ENCODE results near the gene GATA3.
A peak's percentile ranks its signal among the peaks of the same experiment; 100 is the strongest.

DNA sequence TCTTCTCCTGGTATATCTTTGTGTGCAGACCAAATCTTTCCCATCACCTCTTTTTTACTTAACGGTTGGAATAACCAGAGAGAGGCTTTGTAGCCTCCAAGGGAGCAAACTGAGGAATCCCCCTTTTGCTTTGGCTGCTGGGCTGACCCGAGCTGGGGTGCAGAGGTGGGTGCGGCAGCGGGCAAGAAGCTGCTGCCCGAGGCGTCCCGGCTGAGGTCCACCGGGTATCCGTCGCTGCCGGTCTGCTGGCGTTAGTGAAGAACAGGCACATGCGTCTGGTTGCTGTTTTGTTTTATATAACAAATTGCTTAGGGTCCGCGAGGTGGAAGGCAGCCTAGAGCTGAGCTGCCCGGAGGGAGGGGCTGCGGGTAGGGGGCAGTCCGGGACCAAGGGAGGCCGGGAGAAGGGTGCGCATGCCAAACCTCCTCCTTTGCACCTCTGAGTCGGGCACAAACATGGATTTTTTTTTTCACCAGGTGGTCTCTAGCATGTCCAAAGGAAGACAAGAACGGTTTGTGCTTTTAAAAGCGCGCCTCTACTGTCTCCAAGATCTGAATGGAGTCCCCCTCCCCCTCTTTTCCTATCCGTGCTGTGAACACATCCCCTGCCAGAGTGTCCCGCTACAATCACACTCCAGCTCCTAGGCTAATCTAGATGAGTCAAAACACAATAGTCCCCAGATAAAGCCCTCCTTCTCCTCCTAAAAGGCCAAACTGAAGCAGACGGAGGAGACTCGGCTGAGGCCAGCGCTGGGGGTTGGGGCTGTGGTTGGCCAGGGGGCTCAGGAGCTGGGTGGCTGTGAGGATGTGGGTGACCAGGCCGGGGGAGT is 6.8 kb upstream of the GATA3 start:
- TF ChIP-seq, protein P1, sequence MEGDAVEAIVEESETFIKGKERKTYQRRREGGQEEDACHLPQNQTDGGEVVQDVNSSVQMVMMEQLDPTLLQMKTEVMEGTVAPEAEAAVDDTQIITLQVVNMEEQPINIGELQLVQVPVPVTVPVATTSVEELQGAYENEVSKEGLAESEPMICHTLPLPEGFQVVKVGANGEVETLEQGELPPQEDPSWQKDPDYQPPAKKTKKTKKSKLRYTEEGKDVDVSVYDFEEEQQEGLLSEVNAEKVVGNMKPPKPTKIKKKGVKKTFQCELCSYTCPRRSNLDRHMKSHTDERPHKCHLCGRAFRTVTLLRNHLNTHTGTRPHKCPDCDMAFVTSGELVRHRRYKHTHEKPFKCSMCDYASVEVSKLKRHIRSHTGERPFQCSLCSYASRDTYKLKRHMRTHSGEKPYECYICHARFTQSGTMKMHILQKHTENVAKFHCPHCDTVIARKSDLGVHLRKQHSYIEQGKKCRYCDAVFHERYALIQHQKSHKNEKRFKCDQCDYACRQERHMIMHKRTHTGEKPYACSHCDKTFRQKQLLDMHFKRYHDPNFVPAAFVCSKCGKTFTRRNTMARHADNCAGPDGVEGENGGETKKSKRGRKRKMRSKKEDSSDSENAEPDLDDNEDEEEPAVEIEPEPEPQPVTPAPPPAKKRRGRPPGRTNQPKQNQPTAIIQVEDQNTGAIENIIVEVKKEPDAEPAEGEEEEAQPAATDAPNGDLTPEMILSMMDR (conservative IDR thresholded peaks at IDR 0.05; ENCODE audit: low read depth in 2 of 2), result no peak
- TF ChIP-seq CREB1 (CRISPR knock-in tag; IDR thresholded peaks at IDR 0.05; ENCODE audit: low read depth), result no peak
- TF ChIP-seq, protein P2, sequence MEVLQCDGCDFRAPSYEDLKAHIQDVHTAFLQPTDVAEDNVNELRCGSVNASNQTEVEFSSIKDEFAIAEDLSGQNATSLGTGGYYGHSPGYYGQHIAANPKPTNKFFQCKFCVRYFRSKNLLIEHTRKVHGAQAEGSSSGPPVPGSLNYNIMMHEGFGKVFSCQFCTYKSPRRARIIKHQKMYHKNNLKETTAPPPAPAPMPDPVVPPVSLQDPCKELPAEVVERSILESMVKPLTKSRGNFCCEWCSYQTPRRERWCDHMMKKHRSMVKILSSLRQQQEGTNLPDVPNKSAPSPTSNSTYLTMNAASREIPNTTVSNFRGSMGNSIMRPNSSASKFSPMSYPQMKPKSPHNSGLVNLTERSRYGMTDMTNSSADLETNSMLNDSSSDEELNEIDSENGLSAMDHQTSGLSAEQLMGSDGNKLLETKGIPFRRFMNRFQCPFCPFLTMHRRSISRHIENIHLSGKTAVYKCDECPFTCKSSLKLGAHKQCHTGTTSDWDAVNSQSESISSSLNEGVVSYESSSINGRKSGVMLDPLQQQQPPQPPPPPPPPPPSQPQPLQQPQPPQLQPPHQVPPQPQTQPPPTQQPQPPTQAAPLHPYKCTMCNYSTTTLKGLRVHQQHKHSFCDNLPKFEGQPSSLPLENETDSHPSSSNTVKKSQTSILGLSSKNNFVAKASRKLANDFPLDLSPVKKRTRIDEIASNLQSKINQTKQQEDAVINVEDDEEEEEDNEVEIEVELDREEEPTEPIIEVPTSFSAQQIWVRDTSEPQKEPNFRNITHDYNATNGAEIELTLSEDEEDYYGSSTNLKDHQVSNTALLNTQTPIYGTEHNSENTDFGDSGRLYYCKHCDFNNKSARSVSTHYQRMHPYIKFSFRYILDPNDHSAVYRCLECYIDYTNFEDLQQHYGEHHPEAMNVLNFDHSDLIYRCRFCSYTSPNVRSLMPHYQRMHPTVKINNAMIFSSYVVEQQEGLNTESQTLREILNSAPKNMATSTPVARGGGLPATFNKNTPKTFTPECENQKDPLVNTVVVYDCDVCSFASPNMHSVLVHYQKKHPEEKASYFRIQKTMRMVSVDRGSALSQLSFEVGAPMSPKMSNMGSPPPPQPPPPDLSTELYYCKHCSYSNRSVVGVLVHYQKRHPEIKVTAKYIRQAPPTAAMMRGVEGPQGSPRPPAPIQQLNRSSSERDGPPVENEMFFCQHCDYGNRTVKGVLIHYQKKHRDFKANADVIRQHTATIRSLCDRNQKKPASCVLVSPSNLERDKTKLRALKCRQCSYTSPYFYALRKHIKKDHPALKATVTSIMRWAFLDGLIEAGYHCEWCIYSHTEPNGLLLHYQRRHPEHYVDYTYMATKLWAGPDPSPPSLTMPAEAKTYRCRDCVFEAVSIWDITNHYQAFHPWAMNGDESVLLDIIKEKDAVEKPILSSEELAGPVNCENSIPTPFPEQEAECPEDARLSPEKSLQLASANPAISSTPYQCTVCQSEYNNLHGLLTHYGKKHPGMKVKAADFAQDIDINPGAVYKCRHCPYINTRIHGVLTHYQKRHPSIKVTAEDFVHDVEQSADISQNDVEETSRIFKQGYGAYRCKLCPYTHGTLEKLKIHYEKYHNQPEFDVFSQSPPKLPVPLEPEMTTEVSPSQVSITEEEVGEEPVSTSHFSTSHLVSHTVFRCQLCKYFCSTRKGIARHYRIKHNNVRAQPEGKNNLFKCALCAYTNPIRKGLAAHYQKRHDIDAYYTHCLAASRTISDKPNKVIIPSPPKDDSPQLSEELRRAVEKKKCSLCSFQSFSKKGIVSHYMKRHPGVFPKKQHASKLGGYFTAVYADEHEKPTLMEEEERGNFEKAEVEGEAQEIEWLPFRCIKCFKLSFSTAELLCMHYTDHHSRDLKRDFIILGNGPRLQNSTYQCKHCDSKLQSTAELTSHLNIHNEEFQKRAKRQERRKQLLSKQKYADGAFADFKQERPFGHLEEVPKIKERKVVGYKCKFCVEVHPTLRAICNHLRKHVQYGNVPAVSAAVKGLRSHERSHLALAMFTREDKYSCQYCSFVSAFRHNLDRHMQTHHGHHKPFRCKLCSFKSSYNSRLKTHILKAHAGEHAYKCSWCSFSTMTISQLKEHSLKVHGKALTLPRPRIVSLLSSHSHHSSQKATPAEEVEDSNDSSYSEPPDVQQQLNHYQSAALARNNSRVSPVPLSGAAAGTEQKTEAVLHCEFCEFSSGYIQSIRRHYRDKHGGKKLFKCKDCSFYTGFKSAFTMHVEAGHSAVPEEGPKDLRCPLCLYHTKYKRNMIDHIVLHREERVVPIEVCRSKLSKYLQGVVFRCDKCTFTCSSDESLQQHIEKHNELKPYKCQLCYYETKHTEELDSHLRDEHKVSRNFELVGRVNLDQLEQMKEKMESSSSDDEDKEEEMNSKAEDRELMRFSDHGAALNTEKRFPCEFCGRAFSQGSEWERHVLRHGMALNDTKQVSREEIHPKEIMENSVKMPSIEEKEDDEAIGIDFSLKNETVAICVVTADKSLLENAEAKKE (CRISPR knock-in tag; IDR thresholded peaks at IDR 0.05), result no peak
- no peak for TF ChIP-seq POLR2AphosphoS5 (IDR thresholded peaks at IDR 0.05; ENCODE audit: low read depth)
- TF ChIP-seq, protein P3, sequence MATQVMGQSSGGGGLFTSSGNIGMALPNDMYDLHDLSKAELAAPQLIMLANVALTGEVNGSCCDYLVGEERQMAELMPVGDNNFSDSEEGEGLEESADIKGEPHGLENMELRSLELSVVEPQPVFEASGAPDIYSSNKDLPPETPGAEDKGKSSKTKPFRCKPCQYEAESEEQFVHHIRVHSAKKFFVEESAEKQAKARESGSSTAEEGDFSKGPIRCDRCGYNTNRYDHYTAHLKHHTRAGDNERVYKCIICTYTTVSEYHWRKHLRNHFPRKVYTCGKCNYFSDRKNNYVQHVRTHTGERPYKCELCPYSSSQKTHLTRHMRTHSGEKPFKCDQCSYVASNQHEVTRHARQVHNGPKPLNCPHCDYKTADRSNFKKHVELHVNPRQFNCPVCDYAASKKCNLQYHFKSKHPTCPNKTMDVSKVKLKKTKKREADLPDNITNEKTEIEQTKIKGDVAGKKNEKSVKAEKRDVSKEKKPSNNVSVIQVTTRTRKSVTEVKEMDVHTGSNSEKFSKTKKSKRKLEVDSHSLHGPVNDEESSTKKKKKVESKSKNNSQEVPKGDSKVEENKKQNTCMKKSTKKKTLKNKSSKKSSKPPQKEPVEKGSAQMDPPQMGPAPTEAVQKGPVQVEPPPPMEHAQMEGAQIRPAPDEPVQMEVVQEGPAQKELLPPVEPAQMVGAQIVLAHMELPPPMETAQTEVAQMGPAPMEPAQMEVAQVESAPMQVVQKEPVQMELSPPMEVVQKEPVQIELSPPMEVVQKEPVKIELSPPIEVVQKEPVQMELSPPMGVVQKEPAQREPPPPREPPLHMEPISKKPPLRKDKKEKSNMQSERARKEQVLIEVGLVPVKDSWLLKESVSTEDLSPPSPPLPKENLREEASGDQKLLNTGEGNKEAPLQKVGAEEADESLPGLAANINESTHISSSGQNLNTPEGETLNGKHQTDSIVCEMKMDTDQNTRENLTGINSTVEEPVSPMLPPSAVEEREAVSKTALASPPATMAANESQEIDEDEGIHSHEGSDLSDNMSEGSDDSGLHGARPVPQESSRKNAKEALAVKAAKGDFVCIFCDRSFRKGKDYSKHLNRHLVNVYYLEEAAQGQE (IDR thresholded peaks at IDR 0.05; ENCODE audit: unreplicated experiment), result no peak
- peak; percentile 81 for TF ChIP-seq EZH2 (IDR thresholded peaks at IDR 0.05; ENCODE audit: low read depth, unreplicated experiment)
- peak; percentile 56 for TF ChIP-seq EZH2phosphoT487 (IDR thresholded peaks at IDR 0.05; ENCODE audit: unreplicated experiment)
- TF ChIP-seq NANOG (IDR thresholded peaks at IDR 0.05; ENCODE audit: borderline replicate concordance), result no peak
- TF ChIP-seq, protein P4, sequence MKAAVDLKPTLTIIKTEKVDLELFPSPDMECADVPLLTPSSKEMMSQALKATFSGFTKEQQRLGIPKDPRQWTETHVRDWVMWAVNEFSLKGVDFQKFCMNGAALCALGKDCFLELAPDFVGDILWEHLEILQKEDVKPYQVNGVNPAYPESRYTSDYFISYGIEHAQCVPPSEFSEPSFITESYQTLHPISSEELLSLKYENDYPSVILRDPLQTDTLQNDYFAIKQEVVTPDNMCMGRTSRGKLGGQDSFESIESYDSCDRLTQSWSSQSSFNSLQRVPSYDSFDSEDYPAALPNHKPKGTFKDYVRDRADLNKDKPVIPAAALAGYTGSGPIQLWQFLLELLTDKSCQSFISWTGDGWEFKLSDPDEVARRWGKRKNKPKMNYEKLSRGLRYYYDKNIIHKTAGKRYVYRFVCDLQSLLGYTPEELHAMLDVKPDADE (IDR thresholded peaks at IDR 0.05), result no peak

Measured in GM23338 (cell line).